GM23338 (cell line): Measurements from ENCODE around the gene ACSF3. TPM values are rescaled to one million over a fixed set of nuclear protein-coding genes. Genes with fewer than 3 reads are reported as not detected.

ENCODE experiments used
- ATAC-seq: fragments of 200-7000 bp; cut with Tn5 transposase; 3 replicates; pipeline ENCODE4 v1.9.1; 2020
- DNase-seq: peaks from one replicate; pipeline ENCODE4 v3.0.0-alpha.2; 2015; ENCODE audit warnings: low spot score
- H2AFZ ChIP-seq: fragments of 200-600 bp; sonication (generic); 2 replicates; pipeline ENCODE4 v1.8.0; 2016; ENCODE audit warnings: antibody characterized with exemption, mild to moderate bottlenecking, moderate library complexity
- H3F3A ChIP-seq: fragments of 200-600 bp; sonication (generic); replicated peaks from 2 replicates; pipeline ENCODE4 v1.8.0; 2017; ENCODE audit warnings: antibody characterized with exemption, mixed run types, low read depth
- H3K27ac ChIP-seq: fragments of 200-600 bp; sonication (generic); 2 replicates; pipeline ENCODE4 v1.6.1; 2016; ENCODE audit warnings: low read depth
- H3K27me3 ChIP-seq: fragments of 200-600 bp; sonication (generic); 2 replicates; pipeline ENCODE4 v1.8.0; 2016; ENCODE audit warnings: mild to moderate bottlenecking, mixed run types, moderate library complexity; ENCODE audit not compliant: insufficient read depth
- H3K36me3 ChIP-seq: fragments of 200-600 bp; sonication (generic); 2 replicates; pipeline ENCODE4 v1.8.0; 2016; ENCODE audit warnings: mild to moderate bottlenecking; ENCODE audit not compliant: insufficient read depth
- H3K4me1 ChIP-seq: fragments of 200-600 bp; sonication (generic); 2 replicates; pipeline ENCODE4 v1.8.0; 2016; ENCODE audit warnings: mild to moderate bottlenecking, moderate library complexity; ENCODE audit not compliant: insufficient read depth
- H3K4me2 ChIP-seq: fragments of 200-600 bp; sonication (generic); 2 replicates; pipeline ENCODE4 v1.7.1; 2017; ENCODE audit warnings: mixed run types
- H3K4me3 ChIP-seq: fragments of 200-600 bp; sonication (generic); 2 replicates; pipeline ENCODE4 v1.6.1; 2016; ENCODE audit warnings: mixed run types
- H3K79me2 ChIP-seq: fragments of 200-600 bp; sonication (generic); replicated peaks from 2 replicates; pipeline ENCODE4 v1.8.0; 2017; ENCODE audit warnings: mild to moderate bottlenecking; ENCODE audit not compliant: insufficient read depth
- H3K9me2 ChIP-seq: fragments of 200-600 bp; sonication (generic); 2 replicates; pipeline ENCODE4 v1.8.0; 2017; ENCODE audit not compliant: insufficient read depth
- H4K20me1 ChIP-seq: fragments of 200-600 bp; sonication (generic); replicated peaks from 2 replicates; pipeline ENCODE4 v1.8.0; 2017; ENCODE audit warnings: mild to moderate bottlenecking; ENCODE audit not compliant: insufficient read depth
- H3K27ac Mint-ChIP-seq: 2 replicates; pipeline ENCODE4 v1.8.0; 2020; ENCODE audit warnings: inconsistent platforms, mild to moderate bottlenecking, moderate library complexity, mixed read lengths
- H3K27me3 Mint-ChIP-seq: 3 replicates; pipeline ENCODE4 v1.8.0; 2022; ENCODE audit warnings: low read depth, mild to moderate bottlenecking, moderate library complexity, mixed read lengths, inconsistent platforms; ENCODE audit not compliant: insufficient read depth, poor library complexity
- H3K36me3 Mint-ChIP-seq: 3 replicates; pipeline ENCODE4 v1.8.0; 2021; ENCODE audit warnings: low read depth, mild to moderate bottlenecking, inconsistent platforms, moderate library complexity, mixed read lengths
- H3K4me1 Mint-ChIP-seq: 3 replicates; pipeline ENCODE4 v1.8.0; 2020; ENCODE audit warnings: mild to moderate bottlenecking, inconsistent platforms, mixed read lengths
- H3K4me3 Mint-ChIP-seq: 3 replicates; pipeline ENCODE4 v1.8.0; 2021; ENCODE audit warnings: moderate library complexity, mild to moderate bottlenecking, inconsistent platforms, mixed read lengths
- H3K9me3 Mint-ChIP-seq: 3 replicates; pipeline ENCODE4 v1.8.0; 2020; ENCODE audit warnings: moderate library complexity, mild to moderate bottlenecking, inconsistent platforms, mixed read lengths
- CREB1 ChIP-seq: fragments of 250-450 bp; sonication (Bioruptor Pico); IDR thresholded peaks from 2 replicates; pipeline ENCODE4 v1.5.0; 2020; ENCODE audit warnings: low read depth, mild to moderate bottlenecking, moderate library complexity
- CTCF ChIP-seq, 2 experiments: fragments of 200-600 bp in 1 of 2; sonication (generic) in 1 of 2; conservative IDR thresholded peaks; 2 replicates each; pipeline versions ENCODE4 v1.5.1 to v1.6.1; 2016 to 2017; ENCODE audit warnings: antibody characterized with exemption in 2 of 2, low read depth in 2 of 2, mild to moderate bottlenecking in 2 of 2, moderate library complexity in 1 of 2
- EZH2 ChIP-seq: fragments of 200-600 bp; sonication (generic); IDR thresholded peaks from one replicate; pipeline ENCODE4 v1.8.0; 2017; ENCODE audit warnings: antibody characterized with exemption, mild to moderate bottlenecking, low read depth; ENCODE audit not compliant: unreplicated experiment
- JUNB ChIP-seq: IDR thresholded peaks from one replicate; pipeline ENCODE4 v1.6.1; 2016; ENCODE audit warnings: antibody characterized with exemption; ENCODE audit not compliant: unreplicated experiment
- NANOG ChIP-seq: IDR thresholded peaks from 2 replicates; pipeline ENCODE4 v1.6.1; 2016; ENCODE audit warnings: antibody characterized with exemption, borderline replicate concordance
- POLR2AphosphoS5 ChIP-seq: IDR thresholded peaks from 2 replicates; pipeline ENCODE4 v1.6.1; 2016; ENCODE audit warnings: antibody characterized with exemption, low read depth
- REST ChIP-seq: IDR thresholded peaks from one replicate; pipeline ENCODE4 v1.6.1; 2018; ENCODE audit warnings: antibody characterized with exemption; ENCODE audit not compliant: unreplicated experiment
- STAT1 ChIP-seq: IDR thresholded peaks from one replicate; pipeline ENCODE4 v1.6.1; 2016; ENCODE audit warnings: antibody characterized with exemption; ENCODE audit not compliant: unreplicated experiment
- ZNF114 ChIP-seq: fragments of 250-450 bp; sonication (Bioruptor Pico); IDR thresholded peaks from 2 replicates; pipeline ENCODE4 v1.5.0; 2020; ENCODE audit warnings: mild to moderate bottlenecking, moderate library complexity
- ZNF462 ChIP-seq: fragments of 250-450 bp; sonication (Bioruptor Pico); IDR thresholded peaks from 2 replicates; pipeline ENCODE4 v1.5.0; 2020; ENCODE audit warnings: mild to moderate bottlenecking, moderate library complexity
- polyA plus RNA-seq: library from polyadenylated mRNA; unstranded; fragments of >200 nt; fragmentation: Nextera tagmentation; extraction: Ambion mirVana; gene quantifications from 2 replicates; pipeline ENCODE4 v1.2.1, GENCODE V29; 2016
- total RNA-seq: library from RNA; depleted of rRNA; stranded (reverse); fragments of >200 nt; shearing (Covaris generic); gene quantifications from 2 replicates; pipeline ENCODE4 v1.2.3, GENCODE V29; 2014

ACSF3 gene
- total and polyA plus RNA-seq, 2 experiments from 2014 or later, result 12.8 to 23.1 TPM

- TF ChIP-seq CTCF (conservative IDR thresholded peaks at IDR 0.05; ENCODE audit: low read depth in 2 of 2), result no peak
Measured at GRCh38 chr16:89135166-89135565, 41.5 kb downstream of the ACSF3 start (continued).

GRCh38 chr16:89135971-89136765 is 42.5 kb downstream of the ACSF3 start:
- Mint-ChIP-seq H3K4me3 (no peak overlapping the region; the same call in 2 of the 3 replicates), H3K27me3 (peaks cover 8% of the 10 kb centered on the region), H3K36me3 (peaks cover 22% of the 10 kb centered on the region), H3K4me1 (peaks cover 8% of the 10 kb centered on the region; the same call in 2 of the 3 replicates), H3K9me3 (no peaks in the 10 kb centered on the region), H3K27ac (no peak overlapping the region; the same call in 1 of the 2 replicates)
- no peak overlapping the region for H3K4me2 ChIP-seq
- H3F3A ChIP-seq, result no peaks in the 10 kb centered on the region
- H3K27ac ChIP-seq, result no peak overlapping the region
- ATAC-seq (no peak), DNase-seq (no peak)
- H3K9me2 ChIP-seq, result no peaks in the 10 kb centered on the region
- no peaks in the 10 kb centered on the region for H4K20me1 ChIP-seq
- H2AFZ ChIP-seq, result no peak overlapping the region
- no peaks in the 10 kb centered on the region for H3K4me1 ChIP-seq
- no peak overlapping the region for H3K4me3 ChIP-seq
- no peaks in the 10 kb centered on the region for H3K27me3 ChIP-seq
- no peaks in the 10 kb centered on the region for H3K36me3 ChIP-seq
- H3K79me2 ChIP-seq, result no peaks in the 10 kb centered on the region
- no peak for TF ChIP-seq REST
- TF ChIP-seq NANOG, result no peak
- TF ChIP-seq ZNF462 (CRISPR knock-in tag), result no peak
- no peak for TF ChIP-seq CTCF (conservative IDR thresholded peaks at IDR 0.05; ENCODE audit: low read depth in 2 of 2)
- TF ChIP-seq ZNF114, result no peak
- TF ChIP-seq CREB1 (CRISPR knock-in tag), result no peak
- TF ChIP-seq STAT1, result no peak
- TF ChIP-seq JUNB, result no peak
- TF ChIP-seq EZH2, result no peak
- TF ChIP-seq POLR2AphosphoS5, result no peak
